Activated CD4-positive, alpha-beta memory T cell treated with anti-CD3 and anti-CD28 coated beads for 36 hours (primary cell): ENCODE results near the gene HHATL. TPM values are rescaled to one million over a fixed set of nuclear protein-coding genes. Genes with fewer than 3 reads are reported as not detected.

Experiments
- CTCF ChIA-PET: fragments of 350-600 bp; sonication (Branson Sonifier 250); formaldehyde crosslinking; loops from one replicate; lab custom pipeline; 2021; ENCODE audit warnings: antibody characterized with exemption, inconsistent platforms; lab: Charles Lee
- POLR2A ChIA-PET: fragments of 350-600 bp; sonication (Branson Sonifier 250); formaldehyde crosslinking; loops from one replicate; lab custom pipeline; 2021; ENCODE audit warnings: antibody characterized with exemption; lab: Charles Lee
- DNase-seq: peaks from one replicate; pipeline ENCODE4 v3.0.0-alpha.2; 2020
- H3K27ac Mint-ChIP-seq: one replicate; pipeline ENCODE4 v1.8.0; 2021; ENCODE audit warnings: mixed read lengths
- H3K27me3 Mint-ChIP-seq: one replicate; pipeline ENCODE4 v1.8.0; 2021; ENCODE audit warnings: mixed read lengths
- H3K36me3 Mint-ChIP-seq: one replicate; pipeline ENCODE4 v1.8.0; 2021; ENCODE audit warnings: mixed read lengths
- H3K4me1 Mint-ChIP-seq: one replicate; pipeline ENCODE4 v1.8.0; 2021; ENCODE audit warnings: low read depth, mixed read lengths
- H3K4me3 Mint-ChIP-seq: one replicate; pipeline ENCODE4 v1.8.0; 2021; ENCODE audit warnings: mild to moderate bottlenecking, mixed read lengths
- H3K9me3 Mint-ChIP-seq: one replicate; pipeline ENCODE4 v1.8.0; 2021; ENCODE audit warnings: mixed read lengths
- intact Hi-C: fragments of 100-400 bp; cut with micrococcal nuclease; formaldehyde crosslinking; loops from one replicate; pipeline ENCODE4 v1.15.1; 2023
- total RNA-seq, 2 experiments: library from RNA; stranded (reverse); gene quantifications; one replicate each; pipeline ENCODE4 v1.2.3, GENCODE V29; 2021

Gene HHATL
- total RNA-seq, 2 experiments from 2014 or later, result not detected

DNA sequence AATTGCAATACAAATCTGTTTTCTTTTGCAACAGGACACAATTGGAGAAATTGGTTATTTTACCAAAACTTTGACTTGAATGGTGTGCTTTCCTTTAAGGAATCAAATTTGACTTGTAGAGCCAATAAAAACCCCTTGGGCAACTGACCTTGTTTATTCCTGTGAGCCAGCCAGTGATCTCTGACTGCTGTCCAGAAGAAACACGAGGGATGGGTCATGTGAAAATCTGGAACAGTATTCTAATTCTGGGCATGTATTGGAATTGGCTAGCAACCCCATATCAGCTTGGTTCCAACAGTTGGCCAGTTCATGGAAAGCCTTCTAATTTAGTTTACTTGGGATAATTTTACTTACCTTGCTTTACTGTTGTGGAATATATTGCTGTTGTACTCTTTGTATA lies 19.1 kb upstream of the HHATL start:
- ChIA-PET POLR2A (interaction anchor here (1.1 kb wide), 1 partner anchor 9 kb away, joined by 4 read pairs; no protein-coding TSS in a partner anchor), CTCF (interaction anchor here (0.6 kb wide), 1 partner anchor 40 kb away, joined by 3 read pairs; no protein-coding TSS in a partner anchor)
- H3K27me3 Mint-ChIP-seq, result peaks cover 1% of the 10 kb centered on the region
- intact Hi-C loops, result no loop called here
- no peak overlapping the region for H3K4me3 Mint-ChIP-seq
- H3K27ac Mint-ChIP-seq, result no peak overlapping the region
- H3K9me3 Mint-ChIP-seq, result no peaks in the 10 kb centered on the region
- H3K36me3 Mint-ChIP-seq, result no peaks in the 10 kb centered on the region
- H3K4me1 Mint-ChIP-seq, result no peaks in the 10 kb centered on the region
- DNase-seq, result no peak

DNA sequence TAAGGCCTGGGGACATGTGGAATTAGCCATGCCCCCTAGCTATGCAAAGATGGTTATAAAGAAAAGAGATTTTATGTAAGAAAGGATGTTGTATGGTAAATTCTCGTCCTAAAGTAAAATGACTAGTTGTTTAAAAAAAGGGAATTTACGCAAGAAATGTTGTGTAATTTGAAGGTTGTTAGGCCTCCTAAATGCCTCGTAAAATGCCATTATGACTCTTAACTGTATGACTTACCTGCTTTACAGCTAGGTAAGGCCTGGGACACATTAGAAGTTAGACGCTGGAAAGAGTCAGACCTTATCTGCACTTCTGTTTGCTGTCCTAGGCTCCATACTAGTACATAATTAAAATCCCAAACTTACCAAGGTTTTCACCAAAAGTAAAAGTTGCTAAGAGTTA lies 17.5 kb upstream of the HHATL start:
- no peak for DNase-seq
- no peaks in the 10 kb centered on the region for H3K9me3 Mint-ChIP-seq
- H3K27ac Mint-ChIP-seq, result no peak overlapping the region
- POLR2A ChIA-PET, result no interaction called here
- CTCF ChIA-PET, result no interaction called here
- H3K4me1 Mint-ChIP-seq, result no peaks in the 10 kb centered on the region
- intact Hi-C loops, result no loop called here
- H3K27me3 Mint-ChIP-seq, result peaks cover 1% of the 10 kb centered on the region
- no peak overlapping the region for H3K4me3 Mint-ChIP-seq
- H3K36me3 Mint-ChIP-seq, result no peaks in the 10 kb centered on the region

DNA sequence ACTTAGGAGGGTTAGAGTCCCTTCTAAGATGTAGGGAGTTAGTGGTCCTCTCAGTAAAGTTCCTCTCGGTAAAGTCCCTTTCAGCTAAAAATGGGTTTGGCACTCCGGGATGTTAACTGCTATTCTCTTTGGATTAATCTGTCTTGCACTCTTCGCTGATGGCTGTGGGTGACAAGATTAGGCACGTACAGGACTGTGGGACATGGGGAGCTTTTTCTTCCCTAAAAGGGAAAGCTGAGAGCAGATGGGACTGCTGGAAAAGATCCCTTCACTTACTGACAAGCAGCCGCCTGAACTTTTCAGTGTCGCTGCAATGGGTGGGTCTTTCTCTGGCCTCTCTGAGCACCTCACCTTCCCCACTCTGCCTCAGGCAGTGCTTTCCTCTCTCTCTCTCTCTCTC lies 16.4 kb upstream of the HHATL start:
- Mint-ChIP-seq H3K36me3 (no peaks in the 10 kb centered on the region), H3K4me3 (no peak overlapping the region), H3K27me3 (peaks cover 1% of the 10 kb centered on the region), H3K4me1 (no peaks in the 10 kb centered on the region), H3K27ac (no peak overlapping the region), H3K9me3 (no peaks in the 10 kb centered on the region)
- POLR2A ChIA-PET, result no interaction called here
- intact Hi-C loops, result no loop called here
- CTCF ChIA-PET, result no interaction called here
- DNase-seq, result no peak

DNA sequence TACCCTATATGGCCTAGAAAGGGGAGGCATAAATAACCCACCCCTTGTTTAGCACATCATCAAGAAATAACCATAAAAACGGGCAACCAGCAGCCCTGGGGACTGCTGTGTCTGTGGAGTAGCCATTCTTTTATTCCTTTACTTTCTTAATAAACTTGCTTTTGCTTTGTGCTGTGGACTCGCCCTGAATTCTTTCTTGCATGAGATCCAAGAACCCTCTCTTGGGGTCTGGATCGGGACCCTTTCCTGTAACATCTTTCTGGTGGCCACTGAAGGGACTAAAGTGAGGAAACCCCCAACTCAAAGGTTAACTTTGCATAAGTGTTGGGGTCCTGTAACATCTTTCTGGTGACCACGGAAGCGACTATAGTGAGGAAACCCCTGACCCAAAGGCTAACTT lies 15.7 kb upstream of the HHATL start:
- DNase-seq, result no peak
- H3K4me1 Mint-ChIP-seq, result no peaks in the 10 kb centered on the region
- H3K36me3 Mint-ChIP-seq, result no peaks in the 10 kb centered on the region
- no peak overlapping the region for H3K4me3 Mint-ChIP-seq
- CTCF ChIA-PET, result no interaction called here
- H3K27ac Mint-ChIP-seq, result no peak overlapping the region
- H3K9me3 Mint-ChIP-seq, result no peaks in the 10 kb centered on the region
- peaks cover 1% of the 10 kb centered on the region for H3K27me3 Mint-ChIP-seq
- intact Hi-C loops, result no loop called here
- POLR2A ChIA-PET, result no interaction called here

DNA sequence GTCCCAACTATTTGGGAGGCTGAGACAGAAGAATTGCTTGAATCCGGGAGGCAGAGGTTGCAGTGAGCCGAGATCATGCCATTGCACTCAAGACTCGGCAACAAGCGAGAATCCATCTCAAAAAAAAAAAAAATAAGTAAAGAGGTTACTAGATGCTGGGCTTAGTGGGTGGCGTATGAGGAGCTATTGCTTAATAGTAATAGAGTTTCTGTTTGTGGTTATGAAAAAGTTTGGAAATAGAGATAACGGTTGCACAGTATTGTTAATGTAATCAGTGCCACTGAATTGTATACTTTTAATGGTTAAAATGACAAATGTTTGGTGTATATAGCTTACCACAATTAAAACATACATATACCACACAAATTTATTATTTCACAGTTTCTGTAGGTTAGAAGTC lies 14.7 kb upstream of the HHATL start:
- ChIA-PET POLR2A (no interaction called here), CTCF (no interaction called here)
- Mint-ChIP-seq H3K4me1 (no peaks in the 10 kb centered on the region), H3K27me3 (peaks cover 1% of the 10 kb centered on the region), H3K9me3 (no peaks in the 10 kb centered on the region), H3K27ac (no peak overlapping the region), H3K36me3 (no peaks in the 10 kb centered on the region), H3K4me3 (no peak overlapping the region)
- intact Hi-C loops, result no loop called here
- DNase-seq, result no peak

DNA sequence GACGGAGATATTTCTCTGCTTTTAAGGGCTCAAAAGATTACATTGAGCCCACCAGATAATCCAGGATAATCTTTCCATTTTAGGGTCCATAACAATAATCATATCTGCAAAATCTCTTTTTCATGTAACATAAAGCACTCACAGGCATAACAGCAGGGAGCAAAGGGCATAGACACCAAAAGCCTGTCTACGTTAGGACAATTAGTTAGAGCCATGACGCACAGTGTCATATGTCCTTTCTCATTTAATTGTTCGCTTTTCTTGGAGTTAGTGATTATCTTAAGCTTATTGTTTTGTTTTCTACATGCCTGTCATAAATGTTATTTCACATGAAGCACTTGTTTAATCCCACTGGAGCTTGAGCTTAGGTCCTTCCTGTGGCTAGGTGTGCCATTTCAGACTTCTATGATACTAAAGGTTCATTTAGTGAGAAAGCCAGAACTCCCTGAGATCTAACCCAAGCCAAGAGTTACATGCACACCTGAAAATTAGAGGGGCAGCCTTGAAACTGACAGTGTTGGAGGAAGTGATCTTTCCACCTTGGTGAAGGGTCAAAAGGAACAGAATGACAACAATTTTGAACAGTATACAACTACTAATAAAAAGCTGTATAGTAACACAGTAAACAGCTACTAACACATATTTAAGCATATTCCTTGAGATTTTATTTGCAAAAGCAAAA lies 11.7 kb upstream of the HHATL start:
- DNase-seq, result no peak
- H3K36me3 Mint-ChIP-seq, result no peaks in the 10 kb centered on the region
- no peaks in the 10 kb centered on the region for H3K4me1 Mint-ChIP-seq
- no peaks in the 10 kb centered on the region for H3K9me3 Mint-ChIP-seq
- ChIA-PET CTCF (interaction anchor here (1.2 kb wide), 1 partner anchor 32 kb away, joined by 4 read pairs; no protein-coding TSS in a partner anchor), POLR2A (no interaction called here)
- intact Hi-C loops, result no loop called here
- no peaks in the 10 kb centered on the region for H3K27me3 Mint-ChIP-seq
- H3K27ac Mint-ChIP-seq, result no peak overlapping the region
- no peak overlapping the region for H3K4me3 Mint-ChIP-seq

DNA sequence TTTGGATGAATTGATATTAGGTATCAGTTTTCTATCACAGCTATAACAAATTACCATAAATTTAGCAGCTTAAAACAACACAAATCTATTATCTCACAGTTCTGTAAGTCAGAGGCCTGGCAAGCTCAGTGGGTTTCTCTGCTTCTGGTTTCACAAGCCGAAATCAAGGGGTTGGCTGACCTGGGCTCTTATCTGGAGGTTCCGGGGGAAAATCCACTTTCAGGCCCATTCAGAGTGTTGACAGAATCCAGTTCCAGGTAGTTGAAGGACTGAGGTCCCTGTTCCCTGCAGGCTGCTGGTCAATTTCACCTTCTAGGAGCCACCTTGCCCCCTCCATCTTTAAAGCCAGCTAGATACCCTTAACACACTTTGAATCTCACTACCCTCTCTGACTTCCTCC lies 11.1 kb upstream of the HHATL start:
- no peak for DNase-seq
- Mint-ChIP-seq H3K27me3 (no peaks in the 10 kb centered on the region), H3K36me3 (no peaks in the 10 kb centered on the region), H3K4me1 (no peaks in the 10 kb centered on the region), H3K27ac (no peak overlapping the region), H3K4me3 (no peak overlapping the region), H3K9me3 (no peaks in the 10 kb centered on the region)
- ChIA-PET CTCF (interaction anchor here (1.2 kb wide), 1 partner anchor 32 kb away, joined by 4 read pairs; no protein-coding TSS in a partner anchor), POLR2A (no interaction called here)
- intact Hi-C loops, result no loop called here

DNA sequence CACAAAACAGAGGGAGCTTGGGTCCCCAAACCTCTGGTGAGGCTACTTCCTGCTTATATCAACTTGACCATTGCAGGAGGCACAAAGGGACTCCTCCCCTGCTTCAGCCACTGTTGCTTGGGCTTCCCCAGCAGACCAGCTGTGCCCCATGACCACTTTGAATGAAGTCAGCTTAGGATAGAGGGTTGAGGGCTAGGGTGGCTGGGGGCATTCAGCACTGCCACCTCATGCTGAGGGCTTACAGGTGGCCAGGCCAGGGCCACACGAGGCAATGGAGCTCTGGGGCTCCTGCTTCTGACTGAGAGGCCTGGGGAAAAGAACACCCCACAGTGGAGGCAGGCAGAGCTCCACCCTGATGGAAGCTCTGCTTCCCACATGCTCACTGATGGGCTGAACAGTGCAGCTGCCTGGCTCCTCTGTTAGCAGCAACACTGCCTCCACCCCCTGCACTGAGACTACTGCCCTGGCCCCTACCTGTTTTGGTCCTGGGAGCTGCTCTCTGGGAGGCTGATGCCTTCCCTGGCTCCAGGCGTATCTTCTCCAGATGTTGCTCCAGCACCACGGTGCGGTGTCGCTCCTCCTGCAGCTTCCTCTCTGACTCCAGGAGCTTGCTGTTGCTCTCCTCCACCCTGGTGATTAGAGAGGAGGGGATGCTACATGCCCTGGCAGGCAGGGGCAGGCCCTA lies 10.2 kb upstream of the HHATL start:
- POLR2A ChIA-PET, result interaction anchor here (1.2 kb wide), 1 partner anchor 9 kb away, joined by 4 read pairs; no protein-coding TSS in a partner anchor
- H3K4me3 Mint-ChIP-seq, result no peak overlapping the region

DNA sequence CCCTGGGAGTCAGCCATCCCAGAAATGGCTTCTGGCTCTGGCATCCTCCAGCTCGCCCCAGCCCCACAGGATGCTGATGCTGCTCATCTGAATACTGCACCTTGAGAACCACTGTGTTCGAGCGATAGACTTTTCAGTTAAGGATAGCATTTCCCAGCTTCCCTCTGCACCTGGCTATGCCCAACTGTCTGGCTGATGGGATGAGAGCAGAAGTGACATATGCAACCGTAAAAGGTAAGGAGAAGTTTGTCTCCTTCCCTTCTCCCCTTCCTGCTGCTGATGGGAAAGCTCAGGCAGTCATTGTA lies 9.7 kb upstream of the HHATL start:
- H3K27me3 Mint-ChIP-seq, result no peaks in the 10 kb centered on the region
- H3K4me1 Mint-ChIP-seq, result no peaks in the 10 kb centered on the region
- CTCF ChIA-PET, result interaction anchor here (0.7 to 1.1 kb wide), 2 partner anchors 32 to 269 kb away, joined by 3 to 4 read pairs; no protein-coding TSS in a partner anchor
- intact Hi-C loops, result no loop called here
- no peak overlapping the region for H3K4me3 Mint-ChIP-seq
- POLR2A ChIA-PET, result interaction anchor here (1.2 kb wide), 1 partner anchor 10 kb away, joined by 4 read pairs; no protein-coding TSS in a partner anchor
- H3K36me3 Mint-ChIP-seq, result no peaks in the 10 kb centered on the region
- H3K9me3 Mint-ChIP-seq, result no peaks in the 10 kb centered on the region
- no peak for DNase-seq
- no peak overlapping the region for H3K27ac Mint-ChIP-seq

More for the DNA sequence above, 10.2 kb upstream of the HHATL start:
- Mint-ChIP-seq H3K27me3 (no peaks in the 10 kb centered on the region), H3K4me1 (no peaks in the 10 kb centered on the region), H3K9me3 (no peaks in the 10 kb centered on the region), H3K36me3 (no peaks in the 10 kb centered on the region), H3K27ac (no peak overlapping the region)
- CTCF ChIA-PET, result interaction anchor here (0.7 to 1.2 kb wide), 3 partner anchors 32 to 270 kb away, joined by 3 to 4 read pairs (median 4); no protein-coding TSS in a partner anchor
- intact Hi-C loops, result no loop called here
- DNase-seq, result no peak

DNA sequence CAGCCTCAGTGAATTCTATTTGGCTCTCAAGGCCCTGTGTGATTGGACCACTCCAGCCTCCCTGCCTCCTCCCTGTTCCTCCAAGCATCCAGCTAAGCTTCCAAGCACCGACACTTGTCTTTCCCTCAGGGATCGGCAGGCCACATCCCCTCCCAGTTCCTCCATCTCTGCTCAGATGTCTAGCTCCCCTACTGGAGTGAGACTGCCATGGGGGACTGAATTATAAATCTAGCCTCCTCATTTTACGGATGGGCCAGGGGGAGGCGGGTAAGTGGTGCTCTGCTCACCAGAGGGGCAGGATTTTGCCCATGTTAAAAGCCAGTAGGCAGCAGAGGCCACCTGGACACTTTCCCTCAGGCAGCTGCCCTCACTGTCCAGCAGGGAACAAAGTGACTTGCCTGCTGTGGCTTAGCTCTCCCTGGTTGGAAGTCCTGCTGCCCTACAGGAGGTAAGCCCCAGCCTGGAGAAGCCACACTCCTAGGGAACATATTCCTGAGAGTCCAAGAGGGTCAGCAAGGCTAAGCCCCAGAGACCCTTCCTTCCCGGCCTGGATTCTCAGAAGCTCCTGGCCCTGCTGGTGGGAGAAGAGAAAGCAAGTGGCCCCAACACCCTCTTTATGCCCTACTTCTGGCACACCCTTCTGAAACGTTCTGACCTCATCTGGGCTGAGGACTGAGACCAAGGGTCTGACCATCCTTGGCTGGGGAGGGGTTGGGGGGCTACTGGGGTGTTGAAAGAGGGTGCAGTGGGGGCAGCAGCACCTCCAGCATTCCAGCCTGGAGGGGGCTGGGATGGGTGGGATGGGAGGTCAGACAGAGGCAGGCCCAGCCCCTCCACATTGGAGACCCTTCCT lies 9.1 kb upstream of the HHATL start:
- ChIA-PET CTCF (interaction anchor here (1.1 kb wide), 1 partner anchor 33 kb away, joined by 4 read pairs; no protein-coding TSS in a partner anchor), POLR2A (no interaction called here)
- H3K4me3 Mint-ChIP-seq, result no peak overlapping the region
- H3K27ac Mint-ChIP-seq, result no peak overlapping the region
- H3K9me3 Mint-ChIP-seq, result no peaks in the 10 kb centered on the region
- no peak for DNase-seq
- intact Hi-C loops, result no loop called here
- H3K27me3 Mint-ChIP-seq, result no peaks in the 10 kb centered on the region
- H3K4me1 Mint-ChIP-seq, result no peaks in the 10 kb centered on the region
- no peaks in the 10 kb centered on the region for H3K36me3 Mint-ChIP-seq

DNA sequence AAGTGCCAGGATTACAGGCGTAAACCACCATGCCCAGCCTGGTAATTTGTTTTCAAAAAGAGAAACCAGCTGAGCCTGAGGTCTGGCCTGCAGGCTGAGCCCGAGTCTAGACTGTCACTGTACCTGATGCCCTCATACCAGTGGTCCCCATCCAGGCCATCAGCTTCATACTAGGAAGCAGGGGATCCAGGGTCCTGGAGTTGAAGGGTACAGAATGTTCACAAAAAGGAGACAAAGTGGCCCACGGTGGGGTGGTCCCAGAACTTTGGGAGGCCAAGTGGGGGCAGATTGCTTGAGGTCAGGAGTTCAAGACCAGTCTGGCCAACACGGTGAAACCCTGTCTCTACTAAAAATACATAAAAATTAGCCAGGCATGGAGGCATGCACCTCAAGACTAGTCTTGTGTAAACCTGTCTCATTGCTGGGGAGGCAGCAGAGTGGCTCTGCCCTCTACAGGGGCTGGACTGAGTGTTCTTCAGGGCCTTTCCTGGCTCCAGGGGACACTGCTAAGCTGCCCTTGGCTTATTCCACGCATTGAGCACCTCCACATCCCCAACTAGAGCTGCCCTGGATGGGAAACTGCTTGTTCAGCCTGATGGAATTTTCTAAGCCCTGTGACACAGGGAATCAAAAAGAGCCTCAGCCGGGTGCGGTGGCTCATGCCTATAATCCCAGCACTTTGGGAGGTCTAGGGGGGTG lies 7.9 kb upstream of the HHATL start:
- Mint-ChIP-seq H3K36me3 (no peaks in the 10 kb centered on the region), H3K4me1 (no peaks in the 10 kb centered on the region), H3K9me3 (no peaks in the 10 kb centered on the region), H3K27ac (no peak overlapping the region), H3K4me3 (no peak overlapping the region), H3K27me3 (no peaks in the 10 kb centered on the region)
- ChIA-PET CTCF (no interaction called here), POLR2A (no interaction called here)
- no peak for DNase-seq
- intact Hi-C loops, result no loop called here
